CD4-positive, alpha-beta memory T cell (primary cell): Measurements from ENCODE around the gene SLC13A3. TPM values are rescaled to one million over a fixed set of nuclear protein-coding genes. Genes with fewer than 3 reads are reported as not detected.
A peak's percentile ranks its signal among the peaks of the same experiment; 100 is the strongest.

Source experiments
- CTCF ChIA-PET: fragments of 350-600 bp; sonication (Branson Sonifier 250); formaldehyde crosslinking; loops from one replicate; lab custom pipeline; 2021; ENCODE audit warnings: inconsistent platforms; ENCODE audit not compliant: partially characterized antibody; lab: Charles Lee
- POLR2A ChIA-PET: fragments of 350-600 bp; sonication (Branson Sonifier 250); formaldehyde crosslinking; loops from one replicate; lab custom pipeline; 2021; ENCODE audit not compliant: partially characterized antibody; lab: Charles Lee
- DNase-seq, 5 donors: peaks; one replicate each; pipeline versions ENCODE4 v3.0.0 to v3.0.0-alpha.2; 2020 to 2022; ENCODE audit warnings: mixed read lengths in 1 of 5
- H3K27ac ChIP-seq: one replicate; pipeline ENCODE4 v1.7.0; 2013; ENCODE audit warnings: low read depth, low read length
- H3K27me3 ChIP-seq: 2 replicates; pipeline ENCODE4 v1.7.0; 2013; ENCODE audit warnings: mild to moderate bottlenecking, low read length, moderate library complexity; ENCODE audit not compliant: insufficient read depth
- H3K36me3 ChIP-seq: 2 replicates; pipeline ENCODE4 v1.7.0; 2013; ENCODE audit warnings: mild to moderate bottlenecking, low read length, moderate library complexity; ENCODE audit not compliant: insufficient read depth
- H3K4me1 ChIP-seq: 2 replicates; pipeline ENCODE4 v1.7.0; 2013; ENCODE audit warnings: mild to moderate bottlenecking, low read length, moderate library complexity; ENCODE audit not compliant: insufficient read depth
- H3K4me3 ChIP-seq, 2 donors: one replicate each; pipeline ENCODE4 v1.7.0; 2013; ENCODE audit warnings: low read length in 2 of 2, mild to moderate bottlenecking in 1 of 2
- H3K9me3 ChIP-seq, 2 donors: one replicate each; pipeline ENCODE4 v1.7.0; 2013; ENCODE audit warnings: low read length in 2 of 2, control low read depth in 1 of 2; ENCODE audit not compliant: control insufficient read depth in 1 of 2
- H3K27ac Mint-ChIP-seq, 7 donors: one replicate each; pipeline ENCODE4 v1.8.0; 2020 to 2021; ENCODE audit warnings: mixed read lengths in 7 of 7, mild to moderate bottlenecking in 6 of 7, inconsistent platforms in 3 of 7, moderate library complexity in 3 of 7
- H3K27me3 Mint-ChIP-seq, 2 donors: one replicate each; pipeline ENCODE4 v1.8.0; 2020 to 2021; ENCODE audit warnings: mixed read lengths in 2 of 2
- H3K36me3 Mint-ChIP-seq, 2 donors: one replicate each; pipeline ENCODE4 v1.8.0; 2020 to 2021; ENCODE audit warnings: mixed read lengths in 2 of 2, inconsistent platforms in 1 of 2, mild to moderate bottlenecking in 1 of 2
- H3K4me1 Mint-ChIP-seq, 4 donors: one replicate each; pipeline ENCODE4 v1.8.0; 2020 to 2021; ENCODE audit warnings: mixed read lengths in 4 of 4, mild to moderate bottlenecking in 1 of 4
- H3K4me3 Mint-ChIP-seq, 8 donors: one replicate each; pipeline ENCODE4 v1.8.0; 2020 to 2021; ENCODE audit warnings: mixed read lengths in 8 of 8, mild to moderate bottlenecking in 7 of 8, moderate library complexity in 6 of 8, inconsistent platforms in 3 of 8
- H3K9me3 Mint-ChIP-seq, 8 donors: one replicate each; pipeline ENCODE4 v1.8.0; 2020 to 2021; ENCODE audit warnings: mixed read lengths in 8 of 8, mild to moderate bottlenecking in 5 of 8, inconsistent platforms in 3 of 8, moderate library complexity in 1 of 8
- intact Hi-C: fragments of 100-400 bp; cut with micrococcal nuclease; formaldehyde crosslinking; loops from one replicate; pipeline ENCODE4 v1.15.1; 2023
- polyA plus RNA-seq, 2 donors: library from polyadenylated mRNA; unstranded; fragments of 300-500 nt; fragmentation: Illumina TruSeq; gene quantifications; one replicate each; pipeline ENCODE4 v1.2.3, GENCODE V29; 2021
- total RNA-seq, 2 experiments: library from RNA; stranded (reverse); gene quantifications; one replicate each; pipeline ENCODE4 v1.2.3, GENCODE V29; 2021

SLC13A3 gene
- total RNA-seq (under 1 TPM in 1 of 2 experiments, not detected in 1; 0.36 TPM), polyA plus RNA-seq (not detected)

- Histone ChIP-seq H3K36me3 (no peaks in the 10 kb centered on the region), H3K9me3 (no peaks in the 10 kb centered on the region), H3K27ac (no peak within 1 kb of the TSS), H3K4me3 (no peak within 1 kb of the TSS), H3K27me3 (peaks cover 4% of the 10 kb centered on the region), H3K4me1 (no peaks in the 10 kb centered on the region)
- ChIA-PET CTCF (no interaction called here), POLR2A (no interaction called here)
- DNase-seq, result no peak
- H3K4me3 Mint-ChIP-seq, result peak within 1 kb of the TSS in 1 of 8 donors; percentile 63
- peaks cover 0 to 3% (median 0%) of the 10 kb centered on the region in 4 donors for H3K4me1 Mint-ChIP-seq
- intact Hi-C loops, result no loop called here
- H3K9me3 Mint-ChIP-seq, result peaks cover 0 to 3% (median 0%) of the 10 kb centered on the region in 8 donors
- H3K36me3 Mint-ChIP-seq, result no peaks in the 10 kb centered on the region
- H3K27ac Mint-ChIP-seq, result peak within 1 kb of the TSS in 1 of 7 donors; percentile 26
- peaks cover 19 to 28% of the 10 kb centered on the region in 2 donors for H3K27me3 Mint-ChIP-seq
Observed at GRCh38 chr20:46651091-46651962, at the start of gene SLC13A3. Gene SLC13A3, minus strand, starts transcription at chr20:46651459. Its CDS starts 38 bp downstream, at chr20:46651421.

- Histone ChIP-seq H3K9me3 (no peaks in the 10 kb centered on the region), H3K36me3 (no peaks in the 10 kb centered on the region), H3K4me1 (no peaks in the 10 kb centered on the region), H3K27ac (no peak overlapping the region), H3K4me3 (no peak overlapping the region), H3K27me3 (no peaks in the 10 kb centered on the region)
- ChIA-PET POLR2A (no interaction called here), CTCF (interaction anchor here (1.0 kb wide), 1 partner anchor 21 kb away, joined by 3 read pairs; no protein-coding TSS in a partner anchor)
- no peak for DNase-seq
- intact Hi-C loops, result no loop called here
- peak overlapping the region in 1 of 7 donors; percentile 59 for H3K27ac Mint-ChIP-seq
- no peaks in the 10 kb centered on the region for H3K36me3 Mint-ChIP-seq
- peaks cover 0 to 6% (median 3%) of the 10 kb centered on the region in 8 donors for H3K9me3 Mint-ChIP-seq
- H3K27me3 Mint-ChIP-seq, result peaks cover 16 to 43% of the 10 kb centered on the region in 2 donors
- H3K4me1 Mint-ChIP-seq, result no peaks in the 10 kb centered on the region
- no peak overlapping the region for H3K4me3 Mint-ChIP-seq
Observed at GRCh38 chr20:46701057-46701456, 49.8 kb upstream of the SLC13A3 start.

- DNase-seq, result no peak
- Histone ChIP-seq H3K36me3 (no peaks in the 10 kb centered on the region), H3K9me3 (no peaks in the 10 kb centered on the region), H3K27me3 (no peaks in the 10 kb centered on the region), H3K4me3 (no peak overlapping the region), H3K27ac (no peak overlapping the region), H3K4me1 (no peaks in the 10 kb centered on the region)
- Mint-ChIP-seq H3K36me3 (no peaks in the 10 kb centered on the region), H3K4me1 (no peaks in the 10 kb centered on the region), H3K27me3 (peaks cover 16 to 44% of the 10 kb centered on the region in 2 donors), H3K27ac (no peak overlapping the region), H3K9me3 (peaks cover 0 to 5% (median 2%) of the 10 kb centered on the region in 8 donors), H3K4me3 (peak overlapping the region in 1 of 8 donors; percentile 53)
- intact Hi-C loops, result no loop called here
- CTCF ChIA-PET, result no interaction called here
- POLR2A ChIA-PET, result no interaction called here
Observed at GRCh38 chr20:46700481-46700880, 49.2 kb upstream of the SLC13A3 start.

- CTCF ChIA-PET, result no interaction called here
- Histone ChIP-seq H3K4me3 (no peak overlapping the region), H3K27me3 (no peaks in the 10 kb centered on the region), H3K36me3 (no peaks in the 10 kb centered on the region), H3K27ac (no peak overlapping the region), H3K4me1 (no peaks in the 10 kb centered on the region), H3K9me3 (no peaks in the 10 kb centered on the region)
- POLR2A ChIA-PET, result no interaction called here
- DNase-seq, result no peak
- H3K27me3 Mint-ChIP-seq, result peaks cover 16 to 39% of the 10 kb centered on the region in 2 donors
- no peak overlapping the region for H3K27ac Mint-ChIP-seq
- intact Hi-C loops, result no loop called here
- peaks cover 0 to 5% (median under 1%) of the 10 kb centered on the region in 8 donors for H3K9me3 Mint-ChIP-seq
- peaks cover 0 to under 1% (median 0%) of the 10 kb centered on the region in 4 donors for H3K4me1 Mint-ChIP-seq
- H3K4me3 Mint-ChIP-seq, result no peak overlapping the region
- H3K36me3 Mint-ChIP-seq, result no peaks in the 10 kb centered on the region
Observed at GRCh38 chr20:46699651-46700359, 48.5 kb upstream of the SLC13A3 start.

- CTCF ChIA-PET, result interaction anchor here (1.2 to 1.7 kb wide), 2 partner anchors 14 to 16 kb away, joined by 3 read pairs; no protein-coding TSS in a partner anchor
- DNase-seq, result no peak
- no peak overlapping the region for H3K4me3 ChIP-seq
- intact Hi-C loops, result no loop called here
- POLR2A ChIA-PET, result no interaction called here
- peak overlapping the region in 1 of 7 donors; percentile 55 for H3K27ac Mint-ChIP-seq
- H3K27me3 ChIP-seq, result no peaks in the 10 kb centered on the region
- peaks cover 0 to 7% (median 4%) of the 10 kb centered on the region in 4 donors for H3K4me1 Mint-ChIP-seq
- no peaks in the 10 kb centered on the region for H3K9me3 ChIP-seq
- H3K36me3 ChIP-seq, result no peaks in the 10 kb centered on the region
- H3K36me3 Mint-ChIP-seq, result no peaks in the 10 kb centered on the region
- H3K27me3 Mint-ChIP-seq, result peaks cover 13 to 32% of the 10 kb centered on the region in 2 donors
- no peak overlapping the region for H3K4me3 Mint-ChIP-seq
- H3K27ac ChIP-seq, result no peak overlapping the region
- H3K4me1 ChIP-seq, result no peaks in the 10 kb centered on the region
- H3K9me3 Mint-ChIP-seq, result peaks cover 0 to 5% (median 0%) of the 10 kb centered on the region in 8 donors
Observed at GRCh38 chr20:46698788-46699187, 47.5 kb upstream of the SLC13A3 start.

- POLR2A ChIA-PET, result no interaction called here
- DNase-seq, result no peak
- Histone ChIP-seq H3K4me3 (no peak overlapping the region), H3K27me3 (no peaks in the 10 kb centered on the region), H3K9me3 (no peaks in the 10 kb centered on the region), H3K27ac (no peak overlapping the region), H3K4me1 (no peaks in the 10 kb centered on the region), H3K36me3 (no peaks in the 10 kb centered on the region)
- intact Hi-C loops, result no loop called here
- Mint-ChIP-seq H3K4me3 (no peak overlapping the region), H3K27ac (no peak overlapping the region), H3K27me3 (peaks cover 12 to 28% of the 10 kb centered on the region in 2 donors), H3K36me3 (no peaks in the 10 kb centered on the region), H3K9me3 (peaks cover 0 to 5% (median 0%) of the 10 kb centered on the region in 8 donors), H3K4me1 (peaks cover 0 to 7% (median 4%) of the 10 kb centered on the region in 4 donors)
- CTCF ChIA-PET, result interaction anchor here (1.4 to 1.9 kb wide), 2 partner anchors 15 to 17 kb away, joined by 3 to 11 read pairs; no protein-coding TSS in a partner anchor
Observed at GRCh38 chr20:46696791-46697279, 45.6 kb upstream of the SLC13A3 start.
